Stimulated activated CD4-positive, alpha-beta T cell treated with anti-CD3 and anti-CD28 coated beads, Interleukin-1b, Interleukin-23, amount 100 ng/mL, for 4 hours (primary cell): Measurements from ENCODE around the gene TEX29.

Experiments used
- DNase-seq, 2 donors: peaks; one replicate each; pipeline ENCODE4 v3.0.0-alpha.2; 2020; ENCODE audit warnings: low read depth in 2 of 2

TEX29 gene

GRCh38 chr13:111322001-111322915 lies 1.8 kb downstream of the TEX29 start:
- DNase-seq, result no peak

GRCh38 chr13:111322916-111323331 lies 2.5 kb downstream of the TEX29 start:
- no peak for DNase-seq

DNA sequence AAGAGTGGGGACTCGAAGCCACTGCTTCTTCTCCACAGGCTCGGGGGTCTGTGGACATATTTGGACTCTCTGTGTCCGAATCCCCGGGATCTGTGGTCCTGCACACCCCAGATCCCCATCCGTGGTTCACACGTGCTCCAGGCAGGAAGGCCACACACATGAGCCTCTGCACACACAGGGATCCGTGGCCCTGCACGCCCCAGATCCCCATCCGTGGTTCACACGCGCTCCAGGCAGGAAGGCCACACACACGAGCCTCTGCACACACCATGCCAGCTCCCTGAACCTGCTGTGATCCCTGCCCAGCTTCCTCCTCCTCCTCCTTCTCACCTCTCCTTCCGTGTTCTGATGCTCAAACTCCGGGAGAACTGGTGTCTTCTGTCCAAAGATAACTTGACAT lies 3.1 kb downstream of the TEX29 start:
- no peak for DNase-seq

GRCh38 chr13:111323950-111324651 lies 3.7 kb downstream of the TEX29 start:
- no peak for DNase-seq

DNA sequence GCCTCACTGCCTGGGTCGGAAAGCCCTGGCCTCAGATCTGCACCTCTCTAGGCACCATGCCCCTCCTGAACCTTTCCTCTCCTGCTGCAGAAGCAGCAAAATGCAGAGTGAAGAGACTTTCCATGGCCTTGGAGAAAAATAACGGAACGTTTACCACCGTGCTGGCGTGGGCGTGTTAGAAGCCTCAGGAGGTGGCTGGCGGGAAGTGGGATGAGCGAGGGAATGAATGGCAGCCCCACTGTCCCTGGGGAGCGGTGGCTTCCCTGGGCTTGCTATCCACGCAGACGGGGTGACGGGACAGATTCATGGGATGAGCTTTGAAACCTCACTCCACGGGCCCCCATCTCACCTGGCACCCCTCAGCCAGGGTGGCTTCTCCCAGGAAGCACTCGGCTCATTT lies 4.3 kb downstream of the TEX29 start:
- DNase-seq, result no peak

- DNase-seq, result no peak
Observed at GRCh38 chr13:111325146-111325890, 4.9 kb downstream of the TEX29 start.

DNA sequence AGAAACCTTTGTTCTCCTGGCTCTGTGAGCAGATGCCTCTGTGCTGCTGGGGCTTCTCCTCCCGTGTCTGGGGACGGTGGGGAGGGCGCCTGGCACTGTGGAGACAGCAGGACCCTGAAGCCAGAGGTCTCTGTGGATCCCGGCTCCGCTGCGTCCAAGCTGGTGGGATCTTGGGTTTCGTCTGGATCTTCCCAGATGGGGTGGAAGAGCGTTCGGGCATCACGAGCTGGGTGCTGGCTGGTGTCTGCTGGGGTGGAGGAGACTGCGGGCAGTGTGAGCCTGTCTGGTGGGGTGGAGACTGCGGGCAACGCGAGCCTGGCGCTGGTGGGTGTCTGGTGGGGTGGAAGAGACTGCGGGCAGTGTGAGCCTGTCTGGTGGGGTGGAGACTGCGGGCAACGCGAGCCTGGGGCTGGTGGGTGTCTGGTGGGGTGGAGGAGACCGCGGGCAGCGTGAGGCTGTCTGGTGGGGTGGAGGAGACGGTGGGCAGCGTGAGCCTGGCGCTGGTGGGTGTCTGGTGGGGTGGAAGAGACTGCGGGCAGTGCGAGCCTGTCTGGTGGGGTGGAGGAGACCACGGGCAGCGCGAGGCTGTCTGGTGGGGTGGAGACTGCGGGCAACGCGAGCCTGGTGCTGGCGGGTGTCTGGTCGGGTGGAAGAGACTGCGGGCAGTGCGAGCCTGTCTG lies 5.6 kb downstream of the TEX29 start:
- DNase-seq, result no peak

- no peak for DNase-seq
Observed at GRCh38 chr13:111326621-111326965, 6.2 kb downstream of the TEX29 start.

DNA sequence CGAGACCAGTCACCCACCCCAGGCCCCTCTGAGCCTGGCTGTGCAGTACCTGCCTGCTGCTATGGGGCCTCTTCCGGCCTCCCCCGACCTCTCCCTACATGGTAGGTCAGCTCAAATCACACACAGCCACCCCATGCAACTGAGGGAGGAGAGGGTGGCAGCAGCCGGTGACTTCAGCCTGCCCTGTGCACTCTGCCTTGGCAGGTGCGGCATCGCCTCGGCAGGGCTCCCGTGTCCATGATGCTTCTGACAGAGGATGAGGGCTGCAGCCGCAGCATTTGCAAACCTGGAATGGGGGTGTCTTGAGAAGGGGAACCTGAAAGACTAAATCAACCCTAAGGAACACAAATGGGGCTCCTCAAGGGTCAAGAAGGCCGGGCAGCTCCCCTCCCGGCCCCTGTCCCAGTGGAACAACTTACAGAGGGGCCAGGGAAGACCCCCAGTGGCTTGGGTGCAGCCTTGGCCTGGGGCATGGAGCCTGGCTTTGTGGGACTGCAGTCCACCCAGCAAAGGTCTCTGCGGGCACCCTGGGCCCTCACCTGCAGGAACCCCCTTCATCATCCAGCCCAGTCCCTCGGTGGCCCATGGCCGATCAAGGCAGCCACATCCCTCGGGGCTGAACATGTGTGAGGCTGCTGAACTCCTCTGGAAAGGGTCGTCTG lies 6.7 kb downstream of the TEX29 start:
- DNase-seq, result no peak

DNA sequence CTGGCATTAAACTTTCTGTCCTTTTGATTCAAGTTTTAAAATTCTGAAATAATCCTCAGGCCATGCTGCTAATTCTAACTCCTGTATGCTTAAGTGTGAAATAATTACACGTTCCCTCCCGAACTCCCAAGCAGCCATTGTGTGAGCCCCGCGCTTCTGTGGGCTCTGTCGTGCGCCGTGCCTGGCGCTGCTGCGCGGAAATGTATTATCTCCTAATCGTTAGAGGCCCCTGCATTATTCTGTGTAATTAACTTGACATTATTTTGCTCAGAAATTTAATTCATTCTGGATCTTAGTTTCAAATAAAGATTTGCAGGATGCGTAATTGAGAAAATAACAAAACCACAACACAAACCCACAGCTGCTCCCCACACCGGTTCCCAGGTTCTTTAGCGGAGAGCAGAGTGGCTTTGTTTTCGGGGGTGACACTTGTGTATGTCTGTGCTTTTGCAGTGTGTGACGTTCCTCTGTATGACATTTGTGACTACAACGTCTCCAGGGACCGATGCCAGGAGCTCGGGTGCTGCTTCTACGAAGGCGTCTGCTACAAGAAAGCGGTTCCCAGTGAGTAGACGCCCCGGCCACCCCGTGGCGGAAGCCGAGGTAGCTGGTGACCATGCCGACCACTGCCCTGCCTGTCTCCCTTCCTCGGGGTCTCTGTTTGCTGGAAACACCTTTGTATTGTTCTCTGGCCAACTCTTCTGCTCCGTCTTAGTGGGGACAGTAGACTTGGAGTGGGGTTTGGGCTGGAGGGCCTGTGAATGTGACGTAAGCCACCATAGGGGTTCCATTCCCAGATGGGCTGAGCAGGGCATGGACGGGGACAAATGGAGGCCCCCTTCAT lies 7.5 kb downstream of the TEX29 start:
- no peak for DNase-seq

DNA sequence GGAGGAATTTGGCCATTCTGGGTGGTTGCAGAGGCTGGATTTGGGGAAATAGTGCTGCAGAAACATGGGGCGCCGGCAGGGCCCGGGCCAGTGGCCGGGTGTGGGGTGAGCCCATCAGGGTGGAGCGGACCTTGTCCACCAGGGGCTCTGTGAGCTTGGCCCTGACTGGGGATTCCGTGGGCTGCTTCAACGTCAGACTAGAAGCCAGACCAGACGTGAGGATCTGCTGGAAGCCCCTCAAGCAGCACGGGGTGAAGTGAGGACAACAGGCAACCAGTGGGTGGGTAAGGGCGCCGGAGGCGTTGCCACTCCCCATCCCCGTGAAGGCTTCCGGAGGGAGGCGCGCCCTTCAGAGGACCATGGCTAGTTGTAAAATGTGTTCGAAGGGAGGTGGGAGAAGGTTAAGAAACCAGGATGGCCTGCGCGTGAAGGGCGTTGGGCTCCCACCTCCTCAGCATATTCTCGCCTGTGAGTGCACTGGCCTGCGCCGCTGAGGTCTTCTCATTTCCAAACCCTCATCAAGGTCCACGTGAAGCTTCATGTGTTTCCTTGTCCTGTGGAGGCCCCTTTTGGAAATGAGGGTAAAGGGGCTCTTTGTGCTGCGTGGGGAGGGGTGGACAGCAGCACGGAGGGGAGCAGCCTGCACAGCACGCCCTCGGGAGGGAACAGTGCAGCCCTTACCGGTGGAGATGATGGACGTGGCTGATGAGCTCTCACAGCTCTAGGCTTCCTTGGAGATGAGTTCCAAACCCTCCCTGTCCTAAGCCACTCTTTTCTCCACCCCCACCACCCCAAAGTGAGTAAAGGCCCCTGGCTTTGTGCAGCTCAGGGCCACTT lies 8.3 kb downstream of the TEX29 start:
- no peak for DNase-seq

- DNase-seq, result no peak
Observed at GRCh38 chr13:111329641-111330040, 9.2 kb downstream of the TEX29 start.

GRCh38 chr13:111330066-111330610 lies 9.7 kb downstream of the TEX29 start:
- DNase-seq, result no peak

- DNase-seq, result no peak
Observed at GRCh38 chr13:111335298-111335697, 14.9 kb downstream of the TEX29 start.

DNA sequence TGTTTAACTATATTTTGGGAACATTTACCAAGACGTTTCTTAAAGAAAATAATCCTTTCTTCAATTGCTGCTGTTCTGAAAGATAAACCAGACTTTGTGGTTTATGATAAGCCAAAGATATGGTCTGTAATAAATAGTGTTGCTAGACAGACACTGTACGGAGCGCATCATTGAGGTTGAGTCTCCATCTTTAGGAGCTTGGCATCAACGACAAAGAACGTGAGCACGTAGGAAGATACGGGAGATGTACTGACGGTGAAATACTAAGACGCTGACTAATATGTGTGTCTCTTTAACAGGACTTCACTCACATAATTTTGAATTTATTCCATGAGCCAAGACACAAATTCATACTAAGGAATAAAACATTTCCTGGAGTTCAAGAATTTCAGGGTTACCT lies 16.2 kb downstream of the TEX29 start:
- no peak for DNase-seq

DNA sequence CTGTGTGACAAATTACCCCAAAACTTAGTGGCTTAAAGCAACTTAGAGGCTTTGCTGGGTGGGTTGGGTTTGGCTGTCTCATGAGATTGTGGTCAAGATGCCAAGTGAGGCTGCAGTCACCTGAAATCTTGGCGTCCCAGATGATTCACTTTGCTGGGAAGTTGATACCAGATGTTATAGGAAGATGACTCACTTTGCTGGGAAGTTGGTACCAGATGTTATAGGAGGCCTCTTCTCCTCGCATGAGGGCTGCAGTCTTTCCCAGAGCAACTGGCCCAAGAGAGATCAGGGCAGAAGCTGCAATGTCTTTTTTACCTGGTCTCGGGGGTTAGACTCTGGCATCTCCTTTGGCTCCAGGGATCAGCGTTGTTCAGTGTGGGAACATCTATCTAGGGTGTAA lies 16.8 kb downstream of the TEX29 start:
- DNase-seq, result no peak

DNA sequence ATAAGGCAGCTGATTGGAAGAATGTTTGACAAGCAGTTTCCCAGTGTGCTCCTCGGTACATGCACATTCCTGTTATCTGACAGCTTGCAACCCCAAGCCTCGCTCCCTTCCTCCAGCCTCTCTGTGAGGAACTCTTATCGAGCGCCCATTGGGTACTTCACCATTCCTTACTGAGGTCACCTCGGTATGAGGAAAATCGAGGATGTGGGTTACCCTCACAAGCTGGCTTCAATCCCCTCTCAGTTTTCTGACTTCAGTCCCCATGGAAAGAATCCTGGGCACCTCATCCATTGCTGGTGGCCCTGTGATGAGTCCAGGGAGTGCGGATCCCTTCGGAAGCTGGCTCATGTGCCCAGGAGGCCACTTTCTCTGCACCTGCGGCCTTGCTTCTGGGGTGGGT lies 17.3 kb downstream of the TEX29 start:
- no peak for DNase-seq

DNA sequence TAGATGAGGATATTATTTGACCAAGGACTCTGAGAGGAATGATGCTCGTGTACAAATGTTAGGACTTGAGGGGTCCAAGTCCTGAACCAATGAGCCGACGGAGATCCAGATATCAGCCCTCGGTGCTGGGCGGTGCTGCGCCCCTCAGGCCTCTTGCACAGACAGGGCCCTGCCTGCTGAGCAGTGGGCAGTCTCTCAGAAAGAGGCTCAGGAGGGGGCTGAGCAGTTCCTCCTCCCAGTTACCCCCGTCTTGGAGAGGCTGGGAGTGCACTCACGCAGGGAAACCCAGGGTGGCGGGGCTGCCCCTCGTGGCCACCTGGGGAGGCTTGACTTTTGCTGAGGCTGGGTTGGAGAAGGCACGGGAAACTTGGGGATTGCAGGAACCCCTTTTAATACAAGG lies 18.4 kb downstream of the TEX29 start:
- DNase-seq, result no peak
